Endothelial cell of umbilical vein (primary cell): ENCODE results near the gene ZNF527. TPM values are rescaled to one million over a fixed set of nuclear protein-coding genes. Genes with fewer than 3 reads are reported as not detected.
"Not testable (repeated sequence)": the region's sequence is repeated elsewhere in the genome, so short reads cannot be mapped to it uniquely, and the experiment has no call there.

Source experiments
- BruUV-seq: library from RNA; stranded (reverse); fragments of 400-500 nt; replicated peaks from 2 replicates; lab custom pipeline; 2021; lab: Mats Ljungman, UMichigan
- CTCF ChIA-PET: fragments of 300-600, 350-600 bp; sonication (Branson Sonifier 250); formaldehyde crosslinking; loops from one replicate; lab custom pipeline; 2021; ENCODE audit warnings: antibody characterized with exemption, inconsistent platforms; lab: Charles Lee
- POLR2A ChIA-PET: fragments of 300-600, 350-600 bp; sonication (Branson Sonifier 250); formaldehyde crosslinking; loops from one replicate; lab custom pipeline; 2021; ENCODE audit warnings: antibody characterized with exemption, inconsistent platforms; lab: Charles Lee
- DNase-seq: peaks from one replicate; pipeline ENCODE4 v3.0.0-alpha.2; 2011; ENCODE audit warnings: low read depth, low spot score
- FAIRE-seq: peaks from 2 replicates; lab custom pipeline; 2011; peaks lifted over from hg19 to GRCh38; lab: Jason Lieb, UNC
- H2AFZ ChIP-seq: 2 replicates; pipeline ENCODE4 v1.6.0; 2012; ENCODE audit warnings: low read depth, low read length, control low read depth, inconsistent platforms
- H3K27ac ChIP-seq: 2 replicates; pipeline ENCODE4 v1.5.1; 2011; ENCODE audit warnings: low read depth, mild to moderate bottlenecking, control low read depth, low read length, moderate library complexity; ENCODE audit not compliant: insufficient read depth
- H3K27me3 ChIP-seq, 2 experiments: 2 replicates each; pipeline versions ENCODE4 v1.6.0 to v1.6.1; 2011; ENCODE audit warnings: low read length in 2 of 2, mixed read lengths in 1 of 2; ENCODE audit not compliant: control insufficient read depth in 2 of 2, insufficient read depth in 2 of 2
- H3K36me3 ChIP-seq, 2 experiments: 2 replicates in 1 of 2; 3 replicates in 1 of 2; pipeline ENCODE4 v1.5.1; 2011; ENCODE audit warnings: low read length in 2 of 2, mild to moderate bottlenecking in 1 of 2, moderate library complexity in 1 of 2; ENCODE audit not compliant: control insufficient read depth in 2 of 2, insufficient read depth in 2 of 2; ENCODE audit errors: extremely low read depth in 1 of 2
- H3K4me1 ChIP-seq: 3 replicates; pipeline ENCODE4 v1.5.1; 2011; ENCODE audit warnings: mild to moderate bottlenecking, low read length; ENCODE audit not compliant: control insufficient read depth, insufficient read depth; ENCODE audit errors: extremely low read depth
- H3K4me2 ChIP-seq: 2 replicates; pipeline ENCODE4 v1.6.1; 2011; ENCODE audit warnings: low read length, control low read depth, mixed read lengths; ENCODE audit not compliant: insufficient read depth
- H3K4me3 ChIP-seq, 3 experiments: fragments of 200-600 bp in 1 of 3; sonication (generic), shearing (Covaris generic) in 1 of 3; replicated peaks in 1 of 3; 2 replicates each; pipeline ENCODE4 v1.5.1; 2011 to 2016; ENCODE audit warnings: control low read depth in 3 of 3, low read length in 3 of 3, mild to moderate bottlenecking in 2 of 3, inconsistent platforms in 1 of 3, low read depth in 1 of 3, moderate library complexity in 1 of 3; ENCODE audit not compliant: insufficient read depth in 1 of 3
- H3K79me2 ChIP-seq: 2 replicates; pipeline ENCODE4 v1.6.0; 2012; ENCODE audit warnings: low read length, inconsistent platforms; ENCODE audit not compliant: control insufficient read depth, insufficient read depth
- H3K9ac ChIP-seq: replicated peaks from 2 replicates; pipeline ENCODE3; 2011; ENCODE audit warnings: low read length, control low read depth; ENCODE audit not compliant: insufficient read depth; ENCODE audit errors: extremely low read depth
- H3K9me1 ChIP-seq: replicated peaks from 3 replicates; pipeline ENCODE4 v1.6.0; 2011; ENCODE audit warnings: mild to moderate bottlenecking, low read length; ENCODE audit not compliant: control insufficient read depth, insufficient read depth; ENCODE audit errors: extremely low read depth
- H3K9me3 ChIP-seq: replicated peaks from 2 replicates; pipeline ENCODE4 v1.5.1; 2012; ENCODE audit warnings: low read length, inconsistent platforms; ENCODE audit not compliant: control insufficient read depth, insufficient read depth
- H4K20me1 ChIP-seq: replicated peaks from 2 replicates; pipeline ENCODE3; 2011; ENCODE audit warnings: mild to moderate bottlenecking, low read length; ENCODE audit not compliant: control insufficient read depth, insufficient read depth; ENCODE audit errors: extremely low read depth
- CTCF ChIP-seq, 2 donors: IDR thresholded peaks; 1 replicate in 1 of 2; 2 replicates in 1 of 2; pipeline ENCODE4 v1.5.1; 2011; ENCODE audit warnings: low read length in 2 of 2, mild to moderate bottlenecking in 2 of 2, moderate library complexity in 2 of 2, control low read depth in 1 of 2, inconsistent platforms in 1 of 2, low read depth in 1 of 2; ENCODE audit not compliant: insufficient read depth in 1 of 2; ENCODE audit errors: extremely low read depth in 1 of 2
- EZH2 ChIP-seq: IDR thresholded peaks from 2 replicates; pipeline ENCODE4 v1.6.1; 2012; ENCODE audit warnings: borderline replicate concordance, low read depth, mild to moderate bottlenecking, moderate library complexity, low read length, inconsistent platforms; ENCODE audit not compliant: severe bottlenecking
- FOS ChIP-seq: IDR thresholded peaks from 2 replicates; pipeline ENCODE4 v1.6.1; 2011; ENCODE audit warnings: mild to moderate bottlenecking, low read length, moderate library complexity, borderline replicate concordance; ENCODE audit not compliant: insufficient read depth
- GATA2 ChIP-seq: IDR thresholded peaks from 2 replicates; pipeline ENCODE4 v1.7.0; 2011; ENCODE audit warnings: low read depth, mild to moderate bottlenecking, moderate library complexity, mixed read lengths, low read length; ENCODE audit not compliant: insufficient read length, insufficient read depth
- JUN ChIP-seq: IDR thresholded peaks from 2 replicates; pipeline ENCODE4 v1.6.1; 2011; ENCODE audit warnings: borderline replicate concordance, low read depth; ENCODE audit not compliant: insufficient read length, insufficient read depth
- MAX ChIP-seq: IDR thresholded peaks from 2 replicates; pipeline ENCODE4 v1.6.1; 2011; ENCODE audit not compliant: insufficient read depth, insufficient read length
- MYC ChIP-seq: IDR thresholded peaks from one replicate; pipeline ENCODE4 v1.6.1; 2011; ENCODE audit warnings: mild to moderate bottlenecking, low read depth, low read length
- POLR2A ChIP-seq: IDR thresholded peaks from 2 replicates; pipeline ENCODE4 v1.6.1; 2012; ENCODE audit warnings: low read depth, mild to moderate bottlenecking, control low read depth, low read length
- POLR2AphosphoS5 ChIP-seq: IDR thresholded peaks from 2 replicates; pipeline ENCODE4 v1.6.1; 2012; ENCODE audit warnings: low read depth, mild to moderate bottlenecking, control low read depth, low read length, moderate library complexity; ENCODE audit not compliant: insufficient read depth
- dilution Hi-C: fragments of 300-500 bp; cut with MboI; formaldehyde crosslinking; loops from one replicate; pipeline ENCODE4 v1.15.0; 2019; ENCODE audit warnings: low sequenced_read_pairs; ENCODE audit not compliant: extremely low pct_ligation_motif_present
- intact Hi-C: fragments of 100-400 bp; cut with micrococcal nuclease; formaldehyde crosslinking; loops from one replicate; pipeline ENCODE4 v1.10.0; 2022
- polyA plus RNA-seq, 4 experiments: library from polyadenylated mRNA; depleted of rRNA in 3 of 4; stranded (reverse) in 3 of 4; unstranded in 1 of 4; fragments of >200 nt; gene quantifications; 2 replicates each; pipeline versions ENCODE4 v1.2.1 to v1.2.3, GENCODE V29; 2011 to 2012; ENCODE audit warnings: missing spikeins in 1 of 4
- total RNA-seq: library from RNA; stranded (reverse); gene quantifications from 2 replicates; pipeline ENCODE4 v1.2.3, GENCODE V29; 2021

ZNF527 gene
- total and polyA plus RNA-seq, 2 donors (not counting 3 experiments of a cell fraction or from before 2014, with no cell fraction given) = 2.9 to 3.6 TPM

- Histone ChIP-seq H3K4me2 (no peak overlapping the region), H2AFZ (no peak overlapping the region), H3K9me3 (peaks cover 6% of the 10 kb centered on the region), H3K36me3 (no peaks in the 10 kb centered on the region), H3K9me1 (no peaks in the 10 kb centered on the region), H3K4me3 (no peak overlapping the region), H3K27ac (no peak overlapping the region), H3K79me2 (no peaks in the 10 kb centered on the region), H3K4me1 (no peaks in the 10 kb centered on the region), H4K20me1 (no peaks in the 10 kb centered on the region), H3K9ac (no peak overlapping the region), H3K27me3 (no peaks in the 10 kb centered on the region)
- BruUV-seq = no TSS peak
- no peak for TF ChIP-seq FOS
- TF ChIP-seq POLR2AphosphoS5 = no peak
- no peak for TF ChIP-seq POLR2A
- TF ChIP-seq MAX = no peak
- no peak for TF ChIP-seq JUN
- TF ChIP-seq CTCF (IDR thresholded peaks at IDR 0.05; ENCODE audit: extremely low read depth in 1 of 2, insufficient read depth in 1 of 2, low read depth in 1 of 2, low read length in 2 of 2) = no peak
- no peak for TF ChIP-seq MYC
- no peak for TF ChIP-seq EZH2
- no peak for TF ChIP-seq GATA2
- CTCF ChIA-PET = no interaction called here
- dilution Hi-C loops = no loop called here
- intact Hi-C loops = no loop called here
- POLR2A ChIA-PET = no interaction called here
- DNase-seq (no peak), FAIRE-seq (no peak)
These were observed 32.5 kb downstream of the ZNF527 start for GRCh38 chr19:37403403-37403802.

- not testable (repeated sequence) for H3K27me3 ChIP-seq
These were observed 35.4 kb downstream of the ZNF527 start for GRCh38 chr19:37406140-37406846.

More at GRCh38 chr19:37406140-37406846, 35.4 kb downstream of the ZNF527 start:
- H4K20me1 ChIP-seq, H3K36me3 ChIP-seq, DNase-seq, H2AFZ ChIP-seq, CTCF ChIA-PET, dilution Hi-C loops, H3K79me2 ChIP-seq, H3K9ac ChIP-seq, H3K9me1 ChIP-seq, H3K9me3 ChIP-seq, FAIRE-seq, H3K27ac ChIP-seq, H3K4me3 ChIP-seq, intact Hi-C loops, H3K4me2 ChIP-seq, H3K4me1 ChIP-seq, POLR2A ChIA-PET, BruUV-seq: not testable (repeated sequence)
